ENCODE measurements around the gene HBZ.
"Not testable (repeated sequence)": the region's sequence is repeated elsewhere in the genome, so short reads cannot be mapped to it uniquely, and the experiment has no call there.

The HBZ gene

DNA sequence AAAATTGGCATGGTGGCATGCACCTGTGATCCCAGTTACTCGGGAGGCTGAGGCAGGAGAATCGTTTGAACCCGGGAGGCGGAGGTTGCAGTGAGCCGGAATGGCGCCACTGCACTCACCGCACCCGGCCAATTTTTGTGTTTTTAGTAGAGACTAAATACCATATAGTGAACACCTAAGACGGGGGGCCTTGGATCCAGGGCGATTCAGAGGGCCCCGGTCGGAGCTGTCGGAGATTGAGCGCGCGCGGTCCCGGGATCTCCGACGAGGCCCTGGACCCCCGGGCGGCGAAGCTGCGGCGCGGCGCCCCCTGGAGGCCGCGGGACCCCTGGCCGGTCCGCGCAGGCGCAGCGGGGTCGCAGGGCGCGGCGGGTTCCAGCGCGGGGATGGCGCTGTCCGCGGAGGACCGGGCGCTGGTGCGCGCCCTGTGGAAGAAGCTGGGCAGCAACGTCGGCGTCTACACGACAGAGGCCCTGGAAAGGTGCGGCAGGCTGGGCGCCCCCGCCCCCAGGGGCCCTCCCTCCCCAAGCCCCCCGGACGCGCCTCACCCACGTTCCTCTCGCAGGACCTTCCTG, 27.7 kb downstream of the HBZ start, which contains the start of gene HBQ1:
HBQ1 (plus strand) TSS at position 359 of the 575 bp plus-strand sequence; CDS start at position 387, 28 bp downstream.
- DNase-seq, result no peak

DNA sequence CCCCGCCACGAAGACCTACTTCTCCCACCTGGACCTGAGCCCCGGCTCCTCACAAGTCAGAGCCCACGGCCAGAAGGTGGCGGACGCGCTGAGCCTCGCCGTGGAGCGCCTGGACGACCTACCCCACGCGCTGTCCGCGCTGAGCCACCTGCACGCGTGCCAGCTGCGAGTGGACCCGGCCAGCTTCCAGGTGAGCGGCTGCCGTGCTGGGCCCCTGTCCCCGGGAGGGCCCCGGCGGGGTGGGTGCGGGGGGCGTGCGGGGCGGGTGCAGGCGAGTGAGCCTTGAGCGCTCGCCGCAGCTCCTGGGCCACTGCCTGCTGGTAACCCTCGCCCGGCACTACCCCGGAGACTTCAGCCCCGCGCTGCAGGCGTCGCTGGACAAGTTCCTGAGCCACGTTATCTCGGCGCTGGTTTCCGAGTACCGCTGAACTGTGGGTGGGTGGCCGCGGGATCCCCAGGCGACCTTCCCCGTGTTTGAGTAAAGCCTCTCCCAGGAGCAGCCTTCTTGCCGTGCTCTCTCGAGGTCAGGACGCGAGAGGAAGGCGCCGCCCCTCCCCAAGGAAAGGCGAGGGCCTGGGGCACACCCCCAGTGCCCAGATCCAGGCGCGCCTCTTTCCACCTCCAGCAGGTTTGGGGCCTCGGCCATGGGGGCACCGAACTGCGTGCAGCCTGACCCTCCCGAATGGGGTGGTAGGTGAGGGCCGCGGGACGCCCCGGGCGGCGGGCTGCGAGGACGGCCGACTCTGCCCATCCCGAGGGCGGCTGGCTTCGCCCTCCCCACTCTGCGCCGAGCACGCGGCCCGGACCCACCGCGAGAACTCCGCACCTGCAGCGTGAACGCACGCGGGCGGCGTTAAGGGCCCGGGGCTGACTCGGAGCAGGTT, 28.5 kb downstream of the HBZ start:
- peak; percentile 61 for DNase-seq

DNA sequence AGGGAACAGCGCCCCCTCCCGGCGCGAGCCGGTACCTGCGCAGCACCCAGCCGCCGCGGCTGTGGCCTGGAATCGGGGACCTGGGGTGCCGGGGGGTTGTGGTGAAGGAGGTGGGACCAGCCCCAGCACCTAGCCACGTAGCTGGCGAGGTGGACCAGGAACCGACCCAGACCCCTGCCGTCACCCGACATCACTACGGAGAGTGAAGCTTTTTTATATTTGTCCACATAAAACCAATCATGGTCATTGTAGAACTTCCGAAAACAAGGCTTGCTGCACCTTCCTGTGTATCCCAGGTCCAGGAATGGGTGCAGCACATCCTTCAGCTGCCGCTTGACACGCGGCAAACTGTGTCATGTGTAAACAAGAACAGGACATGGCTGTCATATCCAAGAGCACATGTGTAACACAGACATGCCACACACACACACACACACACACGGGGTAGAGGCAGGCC, 29.1 kb downstream of the HBZ start:
- DNase-seq, result no peak

DNA sequence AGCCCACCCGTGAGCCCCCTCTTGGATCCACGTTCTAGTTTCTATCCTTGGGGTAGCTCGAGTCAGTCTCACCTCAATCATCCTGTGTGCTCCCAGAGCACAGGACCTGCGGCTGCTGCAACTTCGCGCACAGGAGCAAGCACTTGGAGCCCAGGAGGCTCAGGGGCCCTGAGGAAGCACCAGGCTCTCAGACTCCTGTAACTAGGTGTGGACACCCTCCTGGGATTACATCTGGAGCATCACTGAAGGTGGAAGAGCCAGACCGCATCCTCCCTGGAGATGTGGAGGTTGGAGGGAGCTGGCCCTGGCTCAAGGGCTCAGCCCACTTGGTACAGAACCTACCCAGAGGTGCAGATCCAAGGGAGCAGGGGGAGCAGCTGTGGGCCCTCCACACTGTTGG, 30.6 kb downstream of the HBZ start:
- DNase-seq, result no peak

DNA sequence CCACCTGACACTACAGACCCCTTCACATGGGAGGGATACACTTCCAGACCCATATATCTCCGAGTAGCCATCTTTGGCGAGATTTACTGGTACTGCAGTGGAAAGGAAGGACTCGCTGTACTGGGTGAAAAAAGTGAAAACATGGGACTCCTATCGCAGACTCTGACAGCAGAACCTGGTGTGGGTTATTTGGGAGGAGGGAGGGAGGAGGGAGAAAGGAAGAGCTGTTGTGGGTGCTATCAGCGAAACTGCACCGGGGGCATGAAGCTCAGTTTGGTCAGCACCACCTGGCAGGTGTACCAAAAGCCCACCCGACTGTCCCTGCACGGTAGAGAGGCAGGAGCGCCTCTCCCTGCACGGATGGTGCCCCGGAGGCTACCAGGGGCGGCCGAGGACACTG, 32.8 kb downstream of the HBZ start:
- DNase-seq, result no peak

DNA sequence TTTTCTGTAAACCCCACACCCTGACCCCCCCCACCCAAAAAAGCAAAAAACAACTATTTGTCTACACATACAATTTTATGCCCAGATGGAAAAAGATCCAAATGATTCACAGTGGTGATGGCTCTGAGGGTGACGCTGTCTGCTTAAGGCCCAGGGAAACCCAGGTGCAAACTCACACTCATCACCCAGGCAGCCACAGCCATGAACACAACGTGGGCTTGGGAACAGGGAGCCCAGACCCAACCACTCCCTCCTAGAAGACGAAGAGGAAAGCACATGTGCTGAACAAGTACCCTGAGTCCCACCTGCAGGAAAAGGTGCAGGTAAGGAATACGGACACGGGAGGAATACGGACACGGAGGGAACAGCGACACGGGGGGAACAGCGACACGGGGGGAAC, 33.2 kb downstream of the HBZ start:
- DNase-seq, result no peak

DNA sequence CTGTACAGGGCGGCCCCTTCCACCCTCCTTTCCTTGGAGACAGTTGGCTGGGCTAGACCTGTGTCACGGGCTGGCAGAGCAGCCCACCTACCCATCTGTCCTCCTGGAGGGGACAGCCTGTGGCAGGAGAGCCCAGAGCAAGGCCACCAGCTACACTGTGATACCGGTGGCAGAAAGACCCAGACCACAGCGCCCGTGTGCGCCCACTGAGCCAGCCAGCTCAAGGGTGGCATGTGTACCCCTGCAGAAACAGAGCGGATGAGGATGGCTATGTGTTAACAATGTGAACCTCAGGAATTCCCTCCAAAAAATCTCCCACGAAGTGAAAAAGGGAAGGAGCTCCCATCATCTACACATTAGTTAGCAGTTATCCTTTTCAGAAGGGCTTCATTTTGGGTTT, 34.9 kb downstream of the HBZ start:
- no peak for DNase-seq

DNA sequence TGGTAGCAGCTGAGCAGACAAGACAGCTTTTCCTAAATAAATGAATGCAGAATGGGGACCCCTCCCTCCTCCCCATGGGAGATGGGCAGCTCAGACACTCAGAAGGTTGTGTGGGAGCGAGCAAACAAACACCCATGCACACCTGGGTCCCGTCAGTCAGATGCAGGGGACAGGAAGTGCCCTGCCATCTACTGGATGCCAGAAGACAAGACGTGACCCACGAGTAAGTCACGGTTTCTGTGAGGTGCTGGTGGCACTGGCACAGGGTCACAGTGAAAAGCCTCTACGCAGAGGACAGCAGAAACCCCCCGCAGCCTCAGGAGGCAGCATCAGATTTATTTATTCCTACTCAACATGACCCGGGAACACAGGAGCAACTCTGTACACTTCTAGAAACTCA, 36.2 kb downstream of the HBZ start:
- no peak for DNase-seq

DNA sequence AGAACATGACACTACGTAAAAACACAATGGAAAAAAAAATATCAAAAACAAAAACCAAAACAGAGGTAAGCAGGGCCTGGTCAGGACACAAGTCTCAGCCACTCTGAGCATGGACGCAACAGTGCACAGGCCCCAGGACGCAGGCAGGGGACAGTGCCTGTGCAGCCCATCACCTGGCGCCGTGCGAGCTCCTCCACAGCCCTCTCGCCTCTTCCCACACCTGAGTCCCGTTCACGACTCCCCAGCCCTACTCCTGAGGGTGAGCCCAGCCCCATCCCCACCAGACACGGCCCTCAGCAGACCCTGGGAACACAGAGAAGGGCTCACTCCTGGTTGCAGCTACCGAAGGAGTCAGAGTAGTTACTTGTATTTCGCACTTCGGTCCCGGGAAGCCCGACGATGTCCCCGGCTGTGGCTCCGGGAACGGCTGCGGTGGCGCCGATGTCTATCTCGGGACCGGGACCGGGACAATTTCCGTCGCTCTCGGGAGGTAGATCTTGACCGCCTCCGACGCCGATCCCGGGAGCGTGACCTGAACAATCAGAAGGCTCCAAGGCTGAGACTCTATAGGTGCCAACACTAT, 37.3 kb downstream of the HBZ start:
- DNase-seq, result no peak

DNA sequence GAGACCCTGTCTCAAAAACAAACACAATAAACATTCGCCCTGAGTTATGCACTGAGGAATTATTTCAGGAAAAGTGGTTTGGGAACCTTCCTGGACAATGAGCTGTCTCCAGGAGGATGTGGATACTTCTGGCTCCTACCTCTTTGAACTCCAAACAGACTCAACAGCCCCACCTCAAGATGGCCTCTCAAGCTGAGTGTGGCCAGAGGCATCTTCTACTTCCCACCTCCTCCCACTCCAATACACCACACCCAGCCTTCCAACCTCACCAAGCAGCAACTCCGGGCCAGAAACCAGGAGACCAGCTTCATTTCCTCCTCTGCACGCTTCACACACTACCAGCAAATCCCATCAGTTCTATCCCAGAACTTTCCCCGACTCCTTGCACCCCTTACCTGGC, 39.4 kb downstream of the HBZ start:
- no peak for DNase-seq

DNA sequence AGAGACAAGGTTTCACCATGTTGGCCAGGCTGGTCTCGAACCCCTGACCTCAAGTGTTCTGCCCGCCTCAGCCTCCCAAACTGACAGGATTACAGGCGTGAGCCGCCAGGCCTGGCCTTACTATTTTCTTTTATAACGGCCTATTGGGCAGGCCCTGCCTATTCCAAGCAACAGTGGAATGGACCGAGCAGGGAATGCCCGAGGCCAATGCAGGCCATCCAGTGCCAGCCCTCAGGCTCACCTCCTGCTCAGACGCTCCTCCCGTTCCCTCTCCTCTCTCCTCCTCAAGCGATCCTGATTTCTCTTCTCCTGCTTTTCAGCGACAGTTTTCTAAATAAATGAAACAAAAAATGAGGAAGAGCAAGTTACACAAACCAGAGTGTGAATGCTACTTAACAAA, 40.2 kb downstream of the HBZ start:
- DNase-seq, result no peak

DNA sequence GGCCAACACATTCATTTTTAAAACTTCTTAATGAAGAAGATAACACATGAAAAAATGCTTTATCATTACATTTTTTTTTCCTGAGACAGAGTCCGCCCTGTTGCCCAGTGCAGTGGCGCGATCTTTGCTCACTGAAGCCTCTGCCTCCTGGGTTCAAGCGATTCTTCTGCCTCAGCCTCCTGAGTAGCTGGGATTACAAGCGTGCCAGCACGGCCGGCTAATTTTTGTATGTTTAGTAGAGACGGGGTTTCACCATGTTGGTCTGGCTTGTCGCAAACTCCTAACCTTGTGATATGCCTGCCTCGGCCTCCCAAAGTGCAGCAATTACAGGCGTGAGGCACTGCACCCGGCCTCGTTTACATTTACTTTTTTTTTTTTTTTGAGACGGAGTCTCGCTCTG, 41.0 kb downstream of the HBZ start:
- DNase-seq, result no peak

DNA sequence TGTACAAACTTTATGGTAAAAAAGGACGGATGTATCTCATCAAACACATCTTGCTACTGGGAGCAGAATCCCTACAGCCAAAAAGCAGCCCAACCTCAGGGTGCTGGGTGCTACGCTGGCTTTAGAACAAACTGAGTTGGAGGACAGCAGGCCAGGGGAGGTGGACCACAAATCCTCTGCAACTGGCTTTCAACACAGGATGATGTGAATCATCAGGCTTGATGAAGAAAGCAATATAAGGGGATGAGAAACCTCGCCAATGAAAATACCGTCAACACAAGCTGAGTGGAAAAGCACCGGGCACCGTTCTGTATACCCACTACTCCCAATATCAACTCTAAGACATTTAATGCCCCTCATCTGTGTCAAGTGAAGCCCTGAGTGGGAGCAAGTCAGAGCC, 42.1 kb downstream of the HBZ start:
- DNase-seq, result no peak

DNA sequence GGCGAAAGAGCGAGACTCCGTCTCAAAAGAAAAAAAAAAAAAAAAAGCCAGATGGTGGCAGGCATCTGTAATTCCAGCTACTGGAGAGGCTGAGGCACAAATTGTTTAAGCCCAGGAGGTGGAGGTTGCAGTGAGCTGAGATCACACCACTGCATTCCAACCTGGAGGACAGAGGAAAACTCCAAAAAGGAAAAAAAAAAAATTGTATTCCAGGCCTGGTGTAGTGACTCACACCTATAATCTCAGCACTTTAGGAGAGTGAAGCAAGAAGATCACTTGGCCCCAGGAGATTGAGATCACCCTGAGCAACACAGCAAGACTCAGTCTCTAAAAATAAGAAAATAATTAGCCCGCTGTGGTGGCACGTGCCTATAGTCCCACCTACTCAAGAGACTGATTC, 47.9 kb downstream of the HBZ start:
- no peak for DNase-seq

DNA sequence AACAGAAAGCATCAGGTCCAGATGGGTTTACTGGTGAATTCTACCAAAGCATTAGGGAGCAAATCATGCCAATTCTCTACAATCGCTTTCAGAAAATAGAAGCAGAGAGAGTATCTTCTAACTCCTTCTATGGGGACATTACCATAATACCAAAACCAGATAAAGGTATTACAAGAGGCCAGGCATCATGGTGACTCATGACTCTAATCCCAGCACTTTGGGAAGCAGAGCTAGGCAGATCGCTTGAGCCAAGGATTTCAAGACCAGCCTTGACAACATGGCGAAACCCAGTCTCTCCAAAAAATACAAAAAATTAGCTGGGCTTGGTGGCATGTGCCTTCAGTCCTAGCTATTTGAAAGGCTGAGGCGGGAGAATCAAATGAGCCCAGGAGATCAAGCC, 50.8 kb downstream of the HBZ start:
- no peak for DNase-seq

DNA sequence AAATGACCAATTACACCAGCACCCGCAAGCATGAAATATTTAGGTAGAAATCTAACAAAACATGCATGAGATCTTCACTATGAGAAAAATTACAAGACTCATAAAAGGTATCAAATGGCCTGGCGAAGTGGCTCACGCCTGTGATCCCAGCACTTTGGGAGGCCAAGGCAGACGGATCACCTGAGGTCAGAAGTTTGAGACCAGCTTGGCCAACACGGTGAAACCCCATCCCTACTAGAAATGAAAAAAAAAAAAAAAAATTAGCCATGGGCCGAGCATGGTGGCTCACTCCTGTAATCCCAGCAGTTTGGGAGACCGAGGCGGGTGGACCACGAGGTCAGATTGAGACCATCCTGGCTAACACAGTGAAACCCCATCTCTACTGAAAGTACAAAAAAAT, 51.6 kb downstream of the HBZ start:
- DNase-seq, result not testable (repeated sequence)

Data from GF-D8 (cell line).